BJ (cell line): ENCODE results near the gene LRIG1. TPM values are rescaled to one million over a fixed set of nuclear protein-coding genes. Genes with fewer than 3 reads are reported as not detected.

Source experiments
- CTCF ChIA-PET: fragments of 350-600 bp; formaldehyde crosslinking; extraction: SDS; loops from one replicate; lab custom pipeline; 2021; ENCODE audit warnings: antibody characterized with exemption, inconsistent platforms; lab: Yijun Ruan, JAX
- POLR2A ChIA-PET: fragments of 300-600 bp; sonication (Branson Sonifier 250); formaldehyde crosslinking; extraction: SDS; loops from one replicate; lab custom pipeline; 2021; ENCODE audit warnings: antibody characterized with exemption; lab: Charles Lee
- DNase-seq: peaks from one replicate; pipeline ENCODE4 v3.0.0-alpha.2; 2011; ENCODE audit warnings: low read depth
- H3K27me3 ChIP-seq: 2 replicates; pipeline ENCODE4 v1.6.0; 2011; ENCODE audit warnings: low read length; ENCODE audit not compliant: control insufficient read depth, insufficient read depth
- H3K36me3 ChIP-seq: 2 replicates; pipeline ENCODE4 v1.5.1; 2011; ENCODE audit warnings: low read length; ENCODE audit not compliant: control insufficient read depth, insufficient read depth
- H3K4me3 ChIP-seq: 2 replicates; pipeline ENCODE4 v1.5.1; 2011; ENCODE audit warnings: low read depth, mild to moderate bottlenecking, control low read depth, low read length
- CTCF ChIP-seq: IDR thresholded peaks from 2 replicates; pipeline ENCODE4 v1.5.1; 2011; ENCODE audit warnings: low read depth, mild to moderate bottlenecking, control low read depth, inconsistent platforms, low read length, moderate library complexity; ENCODE audit not compliant: insufficient read depth
- polyA plus RNA-seq: library from polyadenylated mRNA; depleted of rRNA; stranded (reverse); fragments of >200 nt; gene quantifications from 2 replicates; pipeline ENCODE4 v1.2.3, GENCODE V29; 2011

Gene LRIG1
- polyA plus RNA-seq, 1 experiment: 13.0 TPM

- POLR2A ChIA-PET: no interaction called here
Measured at GRCh38 chr3:66453651-66454463, 47.0 kb downstream of the LRIG1 start.

DNA sequence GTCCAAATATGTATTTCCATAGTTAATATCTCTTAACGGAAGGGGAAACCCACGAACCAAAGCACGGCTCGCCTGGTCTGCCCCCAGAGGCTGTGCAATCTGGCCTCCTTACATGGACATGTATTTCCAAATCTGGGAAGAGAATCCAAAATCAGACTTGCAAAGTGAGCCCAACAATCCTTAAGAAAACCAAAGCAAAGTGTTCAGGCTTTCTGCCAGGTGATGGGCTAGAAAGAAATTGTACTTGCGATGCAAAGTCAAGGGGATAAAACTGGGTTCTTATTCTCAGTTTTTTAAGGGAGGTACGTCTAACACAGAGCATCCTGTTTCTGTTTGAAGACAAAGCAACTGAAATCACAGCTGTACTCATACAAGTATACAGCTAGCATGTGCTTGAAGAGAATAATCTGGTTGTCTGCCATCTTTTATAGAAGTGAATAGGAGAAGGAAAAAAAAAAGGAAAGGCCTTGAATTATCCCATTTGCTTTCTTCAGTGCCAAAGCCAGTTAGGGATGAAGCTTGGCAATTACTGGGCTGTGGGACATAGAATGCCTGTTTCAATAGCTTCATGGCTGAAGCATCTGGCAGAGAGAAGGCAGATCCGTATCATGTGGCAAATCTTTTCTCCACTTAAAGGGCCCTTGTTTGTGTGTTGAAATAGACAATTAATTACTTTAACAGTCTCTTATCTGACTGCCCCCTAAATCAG, 48.4 kb downstream of the LRIG1 start:
- no peak for DNase-seq
- Histone ChIP-seq H3K36me3 (no peaks in the 10 kb centered on the region; the same call in 1 of the 2 replicates), H3K4me3 (no peak overlapping the region), H3K27me3 (no peaks in the 10 kb centered on the region)
- POLR2A ChIA-PET: no interaction called here
- CTCF ChIA-PET: interaction anchor here (0.9 to 2.0 kb wide), 3 partner anchors 9 to 335 kb away, joined by 3 to 7 read pairs (median 3); no protein-coding TSS in a partner anchor
- TF ChIP-seq CTCF: no peak

More at GRCh38 chr3:66453651-66454463, 47.0 kb downstream of the LRIG1 start:
- Histone ChIP-seq H3K27me3 (no peaks in the 10 kb centered on the region), H3K36me3 (no peaks in the 10 kb centered on the region; the same call in 1 of the 2 replicates), H3K4me3 (no peak overlapping the region)
- no peak for DNase-seq
- CTCF ChIA-PET: interaction anchor here (1.1 to 2.0 kb wide), 2 partner anchors 11 to 334 kb away, joined by 3 to 7 read pairs; no protein-coding TSS in a partner anchor
- TF ChIP-seq CTCF: no peak

GRCh38 chr3:66451766-66452165, 49.1 kb downstream of the LRIG1 start:
- DNase-seq: no peak
- Histone ChIP-seq H3K27me3 (no peaks in the 10 kb centered on the region), H3K4me3 (no peak overlapping the region), H3K36me3 (no peaks in the 10 kb centered on the region; the same call in 1 of the 2 replicates)
- ChIA-PET CTCF (no interaction called here), POLR2A (no interaction called here)
- no peak for TF ChIP-seq CTCF

DNA sequence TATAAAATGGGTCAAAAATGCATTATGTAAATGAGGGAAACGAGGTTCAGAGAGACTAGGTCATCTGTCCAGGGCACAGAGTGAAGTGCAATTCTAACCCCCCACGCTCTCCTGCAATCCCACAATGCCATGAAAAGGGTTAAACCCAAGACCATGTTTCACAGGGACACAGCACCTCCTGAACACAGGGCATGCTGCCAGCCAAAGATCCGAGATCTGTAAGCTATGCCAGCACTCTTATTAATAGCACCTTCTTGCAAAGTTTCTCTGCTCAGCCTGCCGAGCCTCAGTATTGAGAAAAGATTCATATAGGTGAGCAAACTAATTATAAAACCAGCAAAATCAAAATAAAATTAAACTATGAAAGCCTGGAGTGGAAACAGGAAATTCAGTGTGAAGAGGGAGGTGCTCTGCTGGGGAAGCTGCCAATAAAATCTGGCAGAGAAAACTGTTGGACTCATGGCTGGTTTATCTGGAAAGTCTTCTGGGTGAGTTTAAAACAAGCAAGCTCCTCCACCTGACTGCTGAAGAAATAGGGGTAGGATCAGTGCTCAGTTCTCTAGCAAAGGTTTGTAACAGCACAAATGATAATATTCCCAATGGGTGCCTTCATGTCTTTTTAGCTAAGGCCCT, 50.3 kb downstream of the LRIG1 start:
- no peak for DNase-seq
- POLR2A ChIA-PET: interaction anchor here (0.6 kb wide), 1 partner anchor 16 kb away, joined by 3 read pairs; no protein-coding TSS in a partner anchor
- Histone ChIP-seq H3K4me3 (no peak overlapping the region), H3K27me3 (no peaks in the 10 kb centered on the region), H3K36me3 (no peaks in the 10 kb centered on the region; the same call in 1 of the 2 replicates)
- no peak for TF ChIP-seq CTCF
- CTCF ChIA-PET: interaction anchor here (1.0 kb wide), 1 partner anchor 10 kb away, joined by 4 read pairs; no protein-coding TSS in a partner anchor
